GM20431 (cell line): ENCODE measurements around the gene FHIT.

Experiments
- in situ Hi-C: fragments of 300-500 bp; cut with MseI, MboI; formaldehyde crosslinking; loops from one replicate; pipeline ENCODE4 v1.15.0; 2020; ENCODE audit warnings: low sequenced_read_pairs; ENCODE audit not compliant: unreplicated experiment

The FHIT gene

GRCh38 chr3:60140160-60140559 lies 1111.1 kb downstream of the FHIT start:
- in situ Hi-C loops: no loop called here

DNA sequence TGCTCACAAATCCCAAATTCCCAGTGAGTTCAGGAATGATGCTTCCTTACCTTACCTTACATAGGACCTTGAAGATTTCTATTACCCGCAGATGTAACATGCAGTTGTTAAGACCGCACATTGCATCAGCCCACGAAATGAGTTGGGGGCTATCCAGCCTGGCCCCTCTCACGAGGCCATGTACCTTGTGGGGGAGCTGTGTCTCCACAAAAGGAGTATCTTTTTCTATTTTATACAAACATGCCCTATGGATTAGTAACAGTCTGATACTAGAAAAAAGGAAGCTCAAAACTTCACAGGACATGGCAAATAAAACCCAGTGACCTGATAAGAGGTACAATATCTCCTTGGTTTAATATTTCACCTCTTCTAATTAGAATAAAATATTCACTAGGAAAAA lies 1114.7 kb downstream of the FHIT start:
- in situ Hi-C loops: no loop called here

DNA sequence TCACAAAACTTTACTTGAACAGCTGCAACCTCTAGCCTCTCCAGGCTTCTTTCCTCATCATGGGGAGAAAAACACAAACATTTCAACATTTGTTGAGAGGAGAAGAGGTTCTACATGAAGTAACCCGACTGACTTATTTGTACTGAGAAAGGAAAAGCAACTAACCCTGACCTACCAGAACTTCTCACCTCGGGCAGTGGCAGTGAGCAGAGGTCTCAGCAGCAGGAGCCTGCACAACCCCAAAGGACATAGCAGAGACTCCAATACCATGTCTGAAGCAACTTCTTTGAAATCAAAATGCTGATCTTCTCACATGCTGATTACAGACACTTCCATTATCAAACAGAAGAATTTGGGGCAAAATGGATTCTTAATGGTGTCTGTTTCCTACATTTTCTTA lies 1115.8 kb downstream of the FHIT start:
- in situ Hi-C loops: no loop called here

DNA sequence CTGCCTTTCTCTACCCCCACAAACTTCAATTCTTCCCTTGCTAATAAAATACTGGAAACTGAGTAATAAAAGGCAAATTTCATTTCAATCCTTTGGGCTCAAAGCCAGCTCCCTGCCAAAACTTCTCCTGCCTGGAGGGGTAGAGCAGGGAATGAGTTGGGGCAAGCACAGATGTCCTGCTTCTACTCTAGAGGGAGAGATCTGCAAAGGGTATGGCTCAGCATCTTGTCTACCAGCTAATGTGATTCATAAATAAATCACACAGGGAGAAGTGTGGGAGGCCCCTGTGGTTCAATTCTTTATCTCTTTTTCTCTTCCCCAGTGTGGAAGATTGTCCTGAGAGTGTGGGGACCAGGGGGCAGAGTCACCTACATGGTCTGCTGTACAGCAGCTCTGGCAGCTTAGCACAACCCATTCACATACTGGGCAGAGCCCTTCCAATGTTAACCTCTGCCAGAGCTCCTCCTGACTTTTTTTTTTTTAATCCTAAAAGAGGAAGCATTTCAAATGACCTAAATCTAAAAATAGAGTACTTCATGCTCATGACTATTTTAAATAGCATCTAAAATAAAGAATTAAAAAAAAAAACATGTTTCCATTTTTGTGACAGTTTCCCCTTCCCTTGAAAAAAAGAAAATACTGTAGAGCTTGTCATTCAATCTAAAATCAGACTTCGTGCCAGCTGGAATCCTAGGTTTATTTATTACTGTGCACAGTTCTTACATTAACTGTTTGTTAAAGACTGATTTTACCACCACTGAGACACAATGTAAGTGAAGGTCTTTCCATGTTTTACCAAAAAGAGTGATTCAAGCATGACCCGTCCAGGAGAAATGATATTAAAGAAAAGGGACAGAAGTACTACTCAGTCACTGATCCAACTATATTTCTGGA lies 1117.7 kb downstream of the FHIT start:
- in situ Hi-C loops: no loop called here

DNA sequence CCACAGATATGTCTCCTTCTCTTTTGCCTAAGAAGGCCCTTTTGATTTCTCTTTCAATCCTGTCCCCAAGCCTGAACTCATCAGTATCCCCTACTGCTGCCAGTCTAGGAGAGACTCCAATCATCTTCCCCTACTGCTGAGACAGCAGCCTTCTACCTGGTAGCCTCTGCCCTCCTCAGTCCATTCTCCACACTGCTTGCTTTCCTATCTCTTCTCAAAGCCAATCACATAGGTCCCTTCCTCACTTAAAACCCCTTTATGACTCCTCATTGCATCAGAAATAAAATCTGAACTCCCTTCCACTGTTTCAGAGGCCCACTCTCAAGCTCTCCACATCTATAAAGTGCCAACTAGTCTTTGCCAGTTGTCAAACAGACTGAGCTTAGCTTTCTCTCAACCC lies 1119.6 kb downstream of the FHIT start:
- in situ Hi-C loops: no loop called here

DNA sequence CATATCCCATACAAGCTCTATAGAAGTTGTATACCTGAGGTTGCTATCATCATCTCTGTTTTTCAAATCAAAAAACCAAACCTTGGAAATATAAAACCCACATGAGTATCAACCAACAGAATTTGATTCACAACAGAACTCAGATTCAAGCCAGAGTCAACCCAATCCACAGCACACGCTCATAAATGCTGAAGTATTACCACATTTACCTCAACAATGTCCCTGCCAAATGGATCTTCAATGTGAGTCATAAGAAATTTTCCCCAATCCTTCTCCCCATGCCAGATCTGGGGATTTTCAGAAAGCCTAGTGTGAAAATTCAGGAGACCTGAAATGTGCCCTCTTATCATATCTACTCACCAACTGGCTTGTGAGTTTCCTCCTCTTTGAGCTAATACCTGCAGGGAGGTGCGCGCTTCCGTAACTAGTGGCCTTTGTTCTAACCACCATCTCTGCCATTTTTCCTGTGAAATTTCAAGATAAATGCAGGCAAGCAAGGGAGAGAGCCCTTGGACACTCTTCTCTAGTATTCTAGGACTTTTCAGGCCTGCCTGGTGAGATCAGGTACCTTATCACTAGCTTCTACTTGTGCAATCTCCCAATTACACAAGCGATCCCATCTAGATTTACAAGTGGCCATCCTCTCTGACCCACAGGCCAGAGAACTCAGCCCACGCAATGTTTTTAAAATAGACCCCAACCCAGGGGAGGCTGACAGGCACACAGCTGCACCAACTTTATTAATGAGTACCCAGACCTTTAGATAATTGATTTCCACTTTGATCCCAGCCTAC lies 1124.5 kb downstream of the FHIT start:
- in situ Hi-C loops: no loop called here

- in situ Hi-C loops: no loop called here
Measured at GRCh38 chr3:60125686-60126085, 1125.6 kb downstream of the FHIT start.

- in situ Hi-C loops: no loop called here
Measured at GRCh38 chr3:60120245-60120644, 1131.0 kb downstream of the FHIT start.

DNA sequence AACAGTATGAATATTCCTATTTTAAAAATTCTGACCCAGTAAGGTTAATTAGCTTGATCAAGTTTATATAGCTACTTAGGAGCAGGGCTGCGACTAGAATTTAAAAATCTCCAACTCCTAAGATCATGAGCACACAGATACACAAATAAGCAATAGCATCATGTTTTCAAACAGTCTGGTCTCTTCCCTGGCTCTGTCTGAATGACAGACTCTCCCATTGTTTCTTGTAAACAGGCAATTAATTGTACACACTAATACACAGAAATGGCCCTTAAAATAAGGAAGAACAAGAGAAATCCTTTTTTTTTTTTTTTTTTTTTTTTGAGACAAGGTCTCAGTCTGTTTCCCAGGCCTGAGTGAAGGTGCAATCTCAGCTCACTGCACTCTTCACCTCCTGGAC lies 1137.1 kb downstream of the FHIT start:
- in situ Hi-C loops: no loop called here

GRCh38 chr3:60107275-60107674 lies 1144.0 kb downstream of the FHIT start:
- in situ Hi-C loops: no loop called here

- in situ Hi-C loops: no loop called here
Measured at GRCh38 chr3:60102154-60102553, 1149.1 kb downstream of the FHIT start.

GRCh38 chr3:60101621-60102020 lies 1149.6 kb downstream of the FHIT start:
- in situ Hi-C loops: no loop called here

GRCh38 chr3:60096403-60096802 lies 1154.8 kb downstream of the FHIT start:
- in situ Hi-C loops: no loop called here

DNA sequence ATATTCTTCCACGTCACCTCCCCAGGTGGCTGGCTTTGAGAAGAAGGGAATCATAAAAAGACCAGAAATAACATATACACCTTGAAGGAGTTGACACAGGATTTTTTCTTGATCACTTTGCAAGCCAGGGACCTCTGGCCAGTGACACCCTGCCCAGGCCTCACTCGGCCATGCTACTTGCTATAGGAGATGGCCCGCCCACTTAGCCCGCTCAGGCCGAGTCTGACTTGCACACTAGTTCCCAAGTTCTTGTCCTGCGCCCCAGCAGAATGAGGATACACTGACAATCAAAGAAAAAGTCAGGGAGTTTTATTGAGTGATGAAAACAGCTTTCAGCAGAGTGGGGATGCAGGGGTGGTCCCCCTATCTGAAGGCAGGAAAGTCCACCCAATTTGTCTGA lies 1155.3 kb downstream of the FHIT start:
- in situ Hi-C loops: no loop called here

GRCh38 chr3:60095516-60095915 lies 1155.7 kb downstream of the FHIT start:
- in situ Hi-C loops: no loop called here

- in situ Hi-C loops: no loop called here
Measured at GRCh38 chr3:60094392-60094947, 1156.8 kb downstream of the FHIT start.

GRCh38 chr3:60090548-60090947 lies 1160.7 kb downstream of the FHIT start:
- in situ Hi-C loops: no loop called here

DNA sequence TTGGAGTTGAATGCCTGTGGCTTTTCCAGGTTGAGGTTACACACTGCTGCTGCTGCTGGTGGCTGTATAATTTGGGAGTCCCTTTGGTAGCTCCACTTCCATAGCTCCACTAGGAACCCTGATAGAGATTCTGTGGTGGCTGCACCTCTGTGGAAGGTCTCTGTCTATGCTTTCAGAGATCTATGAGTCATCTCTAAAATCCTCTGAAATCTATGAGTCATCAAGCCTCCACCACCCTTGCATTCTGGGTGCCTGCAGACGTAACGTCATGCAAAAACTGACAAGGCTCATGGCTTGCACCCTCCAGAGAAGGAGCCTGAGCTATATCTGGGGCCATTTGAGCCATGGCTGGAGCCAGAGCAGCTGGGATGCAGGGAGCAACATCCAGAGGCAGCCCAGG lies 1164.4 kb downstream of the FHIT start:
- in situ Hi-C loops: no loop called here

GRCh38 chr3:60085649-60086048 lies 1165.6 kb downstream of the FHIT start:
- in situ Hi-C loops: no loop called here

GRCh38 chr3:60081381-60082095 lies 1169.7 kb downstream of the FHIT start:
- in situ Hi-C loops: no loop called here
